GM18505 (cell line): ENCODE measurements around the gene DOK3.

Experiments
- ATAC-seq: cut with Tn5 transposase; IDR thresholded peaks from one replicate; pipeline ENCODE4 v1.9.1; 2021; ENCODE audit not compliant: unreplicated experiment
- POLR2A ChIP-seq: IDR thresholded peaks from 4 replicates; pipeline ENCODE4 v1.6.1; 2011; ENCODE audit warnings: borderline replicate concordance; ENCODE audit not compliant: insufficient read depth, insufficient read length; ENCODE audit errors: extremely low read depth

The DOK3 gene

DNA sequence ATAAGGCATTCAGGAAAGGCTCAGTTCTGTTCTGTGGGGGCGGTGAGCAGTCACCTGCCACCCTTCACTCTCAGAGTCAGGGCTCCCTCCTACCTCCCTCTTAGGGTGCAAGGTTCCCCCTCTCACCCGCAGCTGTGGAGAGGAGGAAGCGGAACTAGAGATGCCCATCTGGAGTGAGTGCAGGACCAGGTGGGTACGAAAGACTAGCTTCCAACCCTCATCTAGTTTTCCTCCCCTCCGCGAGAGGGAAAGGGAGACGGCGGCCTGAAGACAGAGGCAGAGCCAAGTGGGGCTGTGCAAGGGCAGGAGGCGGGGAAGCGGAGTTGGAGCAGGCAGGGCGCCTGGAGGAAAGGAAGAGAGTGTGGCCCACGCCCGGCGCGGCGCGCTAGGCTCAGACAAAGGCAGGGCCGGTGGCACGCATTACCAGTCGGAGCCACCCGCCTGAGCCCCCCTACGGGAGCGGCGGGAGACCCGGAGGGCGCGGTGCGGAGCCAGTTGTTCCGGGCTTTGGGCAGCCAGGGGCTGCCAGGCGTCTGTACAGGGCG is 55.7 kb downstream of the DOK3 start:
- no peak for TF ChIP-seq POLR2A
- ATAC-seq, result peak; percentile 6

DNA sequence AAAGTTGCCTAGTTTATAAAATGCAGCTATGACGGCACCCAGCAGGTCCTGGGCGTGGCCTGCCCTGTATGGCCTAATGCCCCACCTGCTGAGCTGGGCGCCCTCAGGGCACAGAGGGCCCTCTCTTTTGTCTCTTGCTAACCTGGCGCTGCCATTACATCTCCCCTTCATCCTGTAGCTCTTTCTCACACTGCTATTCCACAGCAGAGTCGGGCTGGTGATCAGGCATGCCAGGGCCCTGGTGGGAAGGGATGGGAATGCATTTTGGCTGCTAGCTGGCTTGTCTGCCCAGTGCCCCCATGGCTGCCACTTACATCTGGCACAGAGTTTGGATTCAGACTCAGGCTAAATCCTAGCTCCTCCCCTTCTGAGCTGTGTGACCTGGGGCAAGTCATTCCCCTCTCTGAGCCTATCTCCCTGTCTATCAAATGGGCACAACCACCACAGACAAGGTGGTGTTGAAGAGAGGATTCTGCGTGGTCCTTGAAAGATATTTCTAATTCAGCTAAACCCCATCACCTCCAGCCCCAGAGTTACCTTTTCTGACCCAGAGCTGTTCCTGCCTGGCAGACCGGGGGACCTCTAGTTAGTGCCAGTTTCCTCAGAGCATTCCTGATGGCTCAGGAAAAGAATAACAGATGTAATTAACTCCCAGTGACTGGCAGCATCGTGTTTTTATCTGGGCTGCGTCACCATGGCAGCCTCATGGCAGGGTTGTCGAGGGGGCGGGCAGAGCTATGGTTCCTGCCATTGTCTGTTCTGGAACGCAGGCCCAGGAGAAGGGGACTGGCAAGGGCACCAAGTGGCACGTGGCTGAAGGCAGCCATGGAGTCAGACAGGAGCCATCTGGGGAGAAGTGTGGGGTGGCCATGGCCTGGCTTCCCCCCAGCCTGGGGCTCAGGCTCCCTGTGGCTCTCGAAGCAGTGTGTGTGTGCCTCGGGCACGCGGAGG is 56.7 kb downstream of the DOK3 start:
- ATAC-seq, result no peak
- no peak for TF ChIP-seq POLR2A
